OCI-M2 (cell line): ENCODE data around the gene ADD1.

Experiments used
- DNase-seq: peaks from one replicate; lab custom pipeline; 2025; ENCODE audit not compliant: unreplicated experiment; lab: John Stamatoyannopoulos, UW

The ADD1 gene

DNA sequence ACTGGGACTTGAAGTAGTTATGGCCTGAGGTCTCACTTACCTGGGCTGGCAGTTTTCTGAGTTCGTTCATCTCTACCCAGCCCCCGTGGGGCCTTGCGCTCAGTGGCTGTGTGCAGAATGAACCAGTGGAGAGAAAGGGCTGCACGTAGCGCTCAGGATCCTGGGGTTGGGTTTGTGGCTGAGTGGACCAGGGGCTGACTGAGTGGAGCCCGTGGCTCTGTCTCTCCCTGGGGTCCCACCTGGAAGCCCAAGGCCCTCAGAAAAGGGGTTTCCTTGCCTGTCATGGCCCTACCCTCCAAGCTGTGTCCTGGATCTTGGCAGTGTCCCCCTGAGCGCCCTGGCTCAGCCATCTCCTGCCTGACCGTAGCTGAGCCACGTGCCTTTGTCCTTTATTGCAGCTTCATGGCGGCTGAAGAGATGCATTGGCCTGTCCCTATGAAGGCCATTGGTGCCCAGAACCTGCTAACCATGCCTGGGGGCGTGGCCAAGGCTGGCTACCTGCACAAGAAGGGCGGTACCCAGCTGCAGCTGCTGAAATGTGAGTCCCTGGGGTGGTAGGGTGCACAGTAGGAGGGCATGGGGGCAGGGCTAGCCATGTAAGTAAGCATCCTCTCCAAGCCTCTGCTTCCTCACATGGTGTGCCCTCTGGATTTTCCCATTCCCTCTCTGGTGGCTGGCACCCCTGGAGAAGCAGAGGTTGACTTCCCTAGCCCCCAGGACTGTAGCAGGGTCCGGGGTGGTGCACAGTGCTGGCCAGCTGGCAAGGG is 23.2 kb upstream of the ADD1 start:
- DNase-seq: no peak

DNA sequence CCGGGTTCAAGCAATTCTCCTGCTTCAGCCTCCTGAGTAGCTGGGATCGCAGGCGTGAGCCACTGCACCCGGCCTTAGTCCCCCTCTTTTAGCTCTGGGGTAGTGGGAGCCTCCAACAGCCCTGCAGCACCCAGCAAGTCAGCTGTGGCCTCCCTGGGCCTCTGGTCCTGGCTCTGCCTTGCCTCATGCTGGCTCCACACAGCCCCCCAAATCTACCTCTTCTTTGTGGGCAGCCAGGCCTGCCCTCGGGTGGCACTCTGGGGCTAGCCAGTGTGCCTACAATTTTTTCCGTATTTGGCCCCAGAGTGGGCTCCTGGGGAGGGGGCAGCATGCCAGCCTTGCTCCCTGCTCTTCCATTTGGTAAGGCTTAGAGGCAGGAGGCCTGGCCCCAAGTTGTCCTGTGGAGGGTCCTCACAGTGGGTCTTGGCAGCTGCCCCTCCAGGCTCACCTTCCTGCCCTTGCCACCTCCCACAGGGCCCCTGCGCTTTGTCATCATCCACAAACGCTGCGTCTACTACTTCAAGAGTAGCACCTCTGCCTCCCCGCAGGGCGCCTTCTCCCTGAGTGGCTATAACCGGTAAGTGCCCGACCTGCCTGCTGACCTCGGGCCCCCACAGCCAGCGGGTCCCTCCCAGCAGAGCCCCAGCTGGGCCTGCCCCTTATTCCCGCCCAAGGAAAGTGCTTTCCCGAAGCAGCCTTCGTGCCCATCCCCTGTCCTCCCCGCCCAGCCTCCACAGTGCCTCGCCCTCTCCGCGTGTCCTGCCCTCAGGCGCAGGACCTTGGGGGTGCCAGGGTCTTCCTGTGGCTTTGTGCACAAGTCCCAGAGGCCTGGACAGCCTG is 21.0 kb upstream of the ADD1 start:
- DNase-seq: no peak

DNA sequence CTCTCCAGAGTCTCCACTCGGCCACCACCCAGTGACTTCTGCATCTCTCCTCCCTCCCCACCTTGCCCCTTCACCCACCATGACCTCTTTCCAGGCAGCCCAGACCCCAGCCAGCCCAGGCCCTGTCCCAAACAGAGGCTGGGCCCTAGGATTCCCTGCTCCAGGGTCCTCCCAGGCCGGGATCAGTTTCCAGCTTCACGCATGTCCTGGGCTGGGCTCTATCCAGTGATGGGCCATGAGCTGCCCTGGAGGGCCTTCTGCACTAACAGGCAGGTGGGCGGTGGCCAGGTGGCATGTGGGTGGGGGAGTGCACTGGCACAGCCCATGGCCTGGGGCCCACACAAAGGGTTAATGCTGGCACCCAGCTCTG is 20.4 kb upstream of the ADD1 start:
- DNase-seq: no peak

DNA sequence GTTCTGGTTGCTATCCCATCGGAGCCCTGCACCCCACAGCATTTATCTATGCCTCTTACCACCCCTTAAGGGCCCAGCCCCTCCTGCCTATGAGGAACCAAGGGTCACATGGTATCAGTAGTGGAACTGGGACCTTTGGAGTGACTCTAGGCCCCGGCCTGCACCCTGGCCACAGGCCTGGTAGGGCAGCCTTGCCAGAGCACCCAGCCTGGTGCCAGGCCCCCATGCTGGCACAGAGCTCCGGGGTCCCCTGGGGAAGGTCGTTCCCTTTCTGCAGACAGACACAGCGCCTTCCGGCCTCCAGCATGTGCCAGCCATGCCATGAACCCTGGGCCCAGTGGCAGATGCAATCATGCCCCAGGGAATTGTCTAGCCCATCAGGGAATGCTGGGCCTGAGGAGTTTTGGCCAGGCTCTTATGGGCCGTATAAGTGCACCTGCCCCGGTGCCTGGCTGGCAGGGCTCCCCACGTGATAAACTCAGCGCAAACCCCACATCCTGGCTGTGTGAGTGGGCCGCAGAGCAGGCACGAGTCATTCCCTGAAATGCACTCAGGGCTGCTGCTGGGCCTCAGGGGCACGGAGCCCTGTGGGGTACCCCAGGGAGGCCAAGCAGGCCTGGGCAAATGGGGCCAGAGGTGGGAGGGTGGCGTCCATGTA is 19.8 kb upstream of the ADD1 start:
- no peak for DNase-seq

DNA sequence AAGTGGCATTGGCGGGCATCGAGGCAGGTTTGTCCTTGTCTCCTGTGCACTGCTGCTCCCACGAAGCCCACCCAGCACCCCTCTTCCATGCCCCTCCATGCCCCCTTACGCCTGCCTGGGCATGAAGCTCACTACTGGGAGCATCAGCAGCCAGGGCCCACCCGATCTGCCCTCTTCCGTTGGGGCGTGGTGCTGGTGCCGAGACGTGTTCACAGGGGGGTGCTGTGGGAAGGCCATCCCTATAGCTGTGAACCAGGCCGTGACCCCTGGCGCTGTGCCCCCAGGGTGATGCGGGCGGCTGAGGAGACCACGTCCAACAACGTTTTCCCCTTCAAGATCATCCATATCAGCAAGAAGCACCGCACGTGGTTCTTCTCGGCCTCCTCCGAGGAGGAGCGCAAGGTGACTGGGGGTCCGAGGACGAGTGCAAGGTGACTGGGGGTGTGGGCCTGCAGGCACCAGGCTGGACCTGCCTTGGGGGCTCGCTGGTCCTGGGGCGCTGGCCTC is 19.3 kb upstream of the ADD1 start:
- DNase-seq: no peak

DNA sequence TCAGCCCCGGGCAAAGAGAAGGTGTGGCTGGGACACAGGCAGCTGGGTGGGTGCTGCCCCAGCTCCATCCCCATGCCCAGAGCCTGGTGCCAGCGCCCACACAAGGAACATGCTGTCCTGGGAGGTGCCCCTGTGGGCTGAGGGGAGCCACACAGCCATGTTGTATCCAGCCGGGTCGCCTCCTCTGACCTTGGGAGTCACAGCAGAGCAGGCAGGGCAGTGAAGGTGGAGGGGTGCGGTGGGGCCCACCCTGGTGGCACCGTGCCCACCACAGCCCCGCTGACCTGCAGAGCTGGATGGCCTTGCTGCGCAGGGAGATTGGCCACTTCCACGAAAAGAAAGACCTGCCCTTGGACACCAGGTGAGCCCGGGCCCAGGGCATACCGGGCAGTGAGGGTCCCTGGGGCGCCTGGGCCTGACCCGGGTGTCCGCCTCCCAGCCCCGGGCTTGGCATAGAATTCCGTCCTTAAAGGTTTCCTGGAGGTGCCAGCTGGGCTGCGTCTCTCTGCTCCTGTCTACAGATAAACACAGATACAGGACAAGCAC is 18.7 kb upstream of the ADD1 start:
- no peak for DNase-seq

DNA sequence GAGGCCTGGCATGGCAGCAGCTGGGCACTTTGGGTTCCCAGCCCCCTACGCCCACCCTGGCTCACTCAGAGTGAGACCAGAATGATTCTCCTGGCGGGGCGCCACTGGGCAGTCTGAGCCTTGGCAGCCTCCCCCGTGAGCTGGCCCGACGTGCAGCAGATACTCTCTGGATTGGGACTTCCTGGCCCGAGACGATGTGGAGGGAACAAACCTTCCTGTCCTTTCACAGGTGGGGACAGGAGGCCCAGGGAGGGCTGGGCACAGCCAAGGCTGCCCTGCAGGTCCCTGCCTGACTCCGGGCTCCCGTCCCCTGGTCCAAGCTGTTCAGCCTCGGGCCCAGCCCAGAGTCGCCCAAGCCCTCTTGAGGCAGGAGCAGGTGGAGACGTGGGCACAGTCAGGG is 17.9 kb upstream of the ADD1 start:
- DNase-seq: no peak

DNA sequence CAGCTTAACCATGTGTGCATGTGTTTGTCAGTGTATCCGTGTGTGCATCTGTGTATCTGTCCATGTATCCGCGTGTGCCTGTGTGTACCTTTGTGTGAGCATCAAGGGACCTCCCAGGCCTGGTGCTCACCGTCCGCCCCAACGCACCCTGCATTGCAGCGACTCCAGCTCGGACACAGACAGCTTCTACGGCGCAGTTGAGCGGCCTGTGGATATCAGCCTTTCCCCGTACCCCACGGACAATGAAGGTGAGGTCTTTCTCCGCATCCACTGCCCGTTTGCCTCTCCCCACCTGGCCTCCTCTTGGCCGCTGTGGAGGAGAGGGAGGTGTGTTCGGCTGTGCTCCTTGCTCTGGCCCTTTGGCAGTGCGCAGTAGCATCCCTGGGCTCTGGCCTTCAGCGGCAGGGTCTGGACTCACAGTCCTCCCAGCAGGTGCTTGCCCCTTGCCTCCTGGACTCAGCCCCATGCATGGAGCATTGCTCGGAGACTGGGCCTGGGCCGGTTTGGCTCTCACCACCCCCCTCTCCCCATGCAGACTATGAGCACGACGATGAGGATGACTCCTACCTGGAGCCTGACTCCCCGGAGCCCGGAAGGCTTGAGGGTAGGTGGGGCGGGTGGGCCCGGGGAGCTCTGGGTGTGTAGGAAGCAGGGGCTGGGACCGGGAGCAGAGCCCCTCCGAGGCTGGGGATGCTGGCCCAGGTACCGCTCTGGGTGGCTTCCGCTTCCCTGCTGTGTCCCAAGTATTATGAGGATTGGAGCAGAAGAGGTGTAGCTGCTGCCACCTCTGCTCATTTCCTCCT is 16.4 kb upstream of the ADD1 start:
- no peak for DNase-seq

DNA sequence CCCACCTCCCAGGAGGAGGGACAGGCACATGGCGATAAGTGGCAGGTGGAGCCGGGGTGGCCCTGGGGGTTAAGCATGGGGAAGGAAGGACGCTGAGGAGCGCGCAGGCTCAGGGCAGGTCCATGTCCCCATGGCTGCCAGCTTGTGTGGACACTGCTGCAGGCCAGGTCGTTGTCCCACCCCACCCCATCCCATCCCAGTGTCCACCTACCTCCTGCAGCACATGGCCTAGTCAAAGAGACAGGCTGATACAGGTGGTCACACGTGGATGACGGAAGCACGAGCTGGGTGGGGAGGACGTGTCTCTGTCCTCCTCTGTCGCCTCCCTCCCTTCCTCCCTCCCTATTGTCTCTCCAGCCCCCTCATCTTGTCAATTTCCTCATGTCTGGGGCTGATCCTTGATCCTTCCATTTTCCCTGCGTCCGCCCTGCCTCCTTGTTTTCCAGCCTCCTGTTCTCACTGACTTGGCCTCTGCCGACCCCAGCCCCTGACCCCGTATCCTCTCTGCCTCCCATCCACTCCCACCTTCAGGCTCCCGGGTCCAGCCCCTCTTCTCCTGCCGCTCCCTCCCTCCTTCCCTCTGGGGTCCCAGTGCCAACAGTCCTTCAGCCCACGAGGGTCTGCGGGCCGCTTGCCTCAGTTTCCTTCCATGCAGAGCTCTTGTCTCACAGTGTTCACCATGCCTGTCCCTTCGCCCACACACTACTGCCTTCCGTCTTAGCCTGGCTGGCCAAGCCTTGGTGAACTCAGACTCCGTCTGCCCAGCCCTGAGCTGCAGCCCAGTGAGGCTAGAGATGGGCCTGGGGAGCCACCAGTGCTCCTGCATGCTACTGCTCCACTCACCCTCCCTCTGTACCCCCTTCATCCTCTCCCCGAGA is 15.5 kb upstream of the ADD1 start:
- DNase-seq: no peak

DNA sequence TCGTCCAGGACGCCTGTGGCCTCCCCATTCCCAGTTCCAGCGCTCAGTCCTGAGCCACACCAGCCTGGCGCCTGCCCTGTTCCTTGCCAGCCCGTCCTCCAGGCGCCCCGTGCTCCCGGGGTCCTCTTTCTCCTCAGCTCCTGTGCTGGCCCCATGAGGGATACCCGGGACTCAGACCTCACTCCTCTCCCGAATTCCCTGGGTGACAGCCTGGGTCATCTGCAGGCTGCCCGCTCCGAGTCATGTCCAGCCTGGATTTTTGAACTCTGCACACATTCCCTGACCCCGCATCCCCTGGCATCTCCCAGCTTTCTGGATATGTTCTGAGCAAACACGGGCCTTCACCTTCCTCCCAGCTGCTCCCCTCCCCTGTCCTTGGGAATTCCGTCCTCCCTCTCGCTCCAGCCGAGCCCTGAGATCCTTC is 14.9 kb upstream of the ADD1 start:
- DNase-seq: no peak

DNA sequence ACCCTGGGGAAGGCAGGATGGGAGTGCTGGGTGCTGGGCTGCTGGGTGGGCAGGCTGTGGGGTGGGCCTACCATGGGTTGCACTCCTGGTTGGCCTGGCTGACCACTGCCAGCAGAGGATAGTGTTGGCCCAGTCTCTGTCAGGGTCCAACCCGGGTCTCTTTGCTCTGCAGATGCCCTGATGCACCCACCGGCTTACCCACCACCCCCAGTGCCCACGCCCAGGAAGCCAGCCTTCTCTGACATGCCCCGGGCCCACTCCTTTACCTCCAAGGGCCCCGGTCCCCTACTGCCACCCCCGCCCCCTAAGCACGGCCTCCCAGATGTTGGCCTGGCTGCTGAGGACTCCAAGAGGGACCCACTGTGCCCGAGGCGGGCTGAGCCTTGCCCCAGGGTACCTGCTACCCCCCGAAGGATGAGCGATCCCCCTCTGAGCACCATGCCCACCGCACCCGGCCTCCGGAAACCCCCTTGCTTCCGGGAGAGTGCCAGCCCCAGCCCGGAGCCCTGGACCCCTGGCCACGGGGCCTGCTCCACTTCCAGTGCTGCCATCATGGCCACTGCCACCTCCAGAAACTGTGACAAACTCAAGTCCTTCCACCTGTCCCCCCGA is 14.2 kb upstream of the ADD1 start:
- no peak for DNase-seq

DNA sequence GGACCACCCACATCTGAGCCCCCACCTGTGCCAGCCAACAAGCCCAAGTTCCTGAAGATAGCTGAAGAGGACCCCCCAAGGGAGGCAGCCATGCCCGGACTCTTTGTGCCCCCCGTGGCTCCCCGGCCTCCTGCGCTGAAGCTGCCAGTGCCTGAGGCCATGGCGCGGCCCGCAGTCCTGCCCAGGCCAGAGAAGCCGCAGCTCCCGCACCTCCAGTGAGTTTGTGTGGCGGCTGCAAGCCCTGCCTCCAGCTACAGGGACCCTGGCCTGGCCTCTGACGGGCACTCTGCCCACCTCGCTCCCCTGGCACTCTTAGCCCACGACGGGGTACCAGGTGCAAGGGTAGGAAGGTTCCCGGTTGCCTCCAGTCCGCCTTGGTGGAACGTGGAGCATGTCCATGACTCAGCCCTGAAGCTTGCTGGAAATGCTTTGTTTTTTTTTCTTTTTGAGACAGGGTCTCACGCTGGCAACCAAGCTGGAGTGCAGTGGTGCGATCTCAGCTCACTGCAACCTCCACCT is 13.7 kb upstream of the ADD1 start:
- DNase-seq: no peak

DNA sequence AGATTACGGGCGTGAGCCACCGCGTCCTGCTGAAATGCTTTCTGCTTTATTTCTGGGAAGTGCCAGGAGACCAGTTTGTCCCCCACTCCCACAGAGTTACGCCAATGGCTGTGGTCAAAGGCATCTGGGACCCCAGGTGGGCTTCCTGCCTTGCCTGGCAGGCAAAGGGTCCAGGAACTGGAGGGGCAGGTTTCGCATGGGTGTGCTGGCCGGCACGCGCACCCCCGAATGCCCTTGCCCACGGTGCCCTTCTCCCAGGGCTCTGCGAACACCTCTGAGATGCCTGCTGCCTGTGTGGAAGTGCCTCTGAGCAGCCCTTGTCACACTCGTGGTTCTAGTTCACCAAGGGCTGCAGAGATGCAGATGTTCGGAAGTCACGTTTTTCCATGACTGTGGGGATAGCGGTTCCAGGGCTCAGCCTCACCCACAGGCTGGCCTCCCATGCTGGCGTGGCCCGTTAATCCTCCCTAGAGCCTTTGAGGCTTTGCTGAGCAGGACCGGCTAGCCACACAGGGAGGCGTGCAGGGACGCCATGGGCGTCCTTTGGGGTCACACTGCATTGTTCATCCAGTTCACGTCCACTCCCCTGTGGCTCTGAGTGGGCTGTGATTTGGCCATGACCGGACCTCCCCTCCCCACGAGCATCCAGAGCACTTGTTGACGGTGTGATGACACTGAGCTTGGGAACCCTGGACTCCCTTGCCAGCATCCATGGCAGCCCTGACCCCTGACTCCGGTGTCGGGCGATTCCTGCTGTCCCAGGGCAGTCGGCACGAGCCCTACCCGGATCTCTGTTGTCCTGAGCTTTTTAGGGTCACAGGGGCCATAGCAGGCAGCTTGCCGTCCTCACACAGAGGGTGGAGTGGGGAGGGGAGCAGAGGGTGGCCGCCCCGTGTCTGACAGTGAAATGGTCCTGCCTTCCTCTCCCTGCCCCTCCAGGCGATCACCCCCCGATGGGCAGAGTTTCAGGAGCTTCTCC is 12.7 kb upstream of the ADD1 start:
- no peak for DNase-seq

DNA sequence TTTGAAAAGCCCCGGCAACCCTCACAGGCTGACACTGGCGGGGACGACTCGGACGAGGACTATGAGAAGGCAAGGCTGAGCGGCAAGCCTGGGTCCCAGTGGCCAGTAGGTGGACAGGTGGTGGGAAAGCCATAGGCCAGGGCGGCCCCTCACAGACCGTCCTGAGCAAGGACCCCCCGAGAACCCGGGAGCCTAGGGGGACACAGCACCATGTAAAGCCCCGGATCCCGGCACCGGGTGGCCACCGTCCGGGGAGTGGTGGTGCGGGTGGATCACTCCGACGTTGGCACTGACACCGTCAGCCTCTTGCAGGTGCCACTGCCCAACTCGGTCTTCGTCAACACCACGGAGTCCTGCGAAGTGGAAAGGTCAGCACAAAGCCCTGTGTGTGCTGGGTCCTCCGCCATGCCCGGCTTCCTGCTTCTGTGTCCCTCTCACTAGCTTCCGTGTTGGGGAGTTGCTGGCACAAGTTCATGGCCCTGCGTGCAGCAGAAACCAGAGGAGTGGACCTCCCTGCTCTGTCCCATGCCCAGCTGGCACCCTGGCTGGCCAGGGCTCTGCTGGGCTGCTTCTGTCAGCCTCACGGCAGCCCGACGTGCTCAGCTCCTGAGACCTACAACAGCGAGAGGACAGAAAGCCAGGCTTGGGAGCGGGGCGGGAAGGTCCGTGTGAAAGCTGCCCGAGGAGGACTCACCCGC is 11.9 kb upstream of the ADD1 start:
- no peak for DNase-seq

DNA sequence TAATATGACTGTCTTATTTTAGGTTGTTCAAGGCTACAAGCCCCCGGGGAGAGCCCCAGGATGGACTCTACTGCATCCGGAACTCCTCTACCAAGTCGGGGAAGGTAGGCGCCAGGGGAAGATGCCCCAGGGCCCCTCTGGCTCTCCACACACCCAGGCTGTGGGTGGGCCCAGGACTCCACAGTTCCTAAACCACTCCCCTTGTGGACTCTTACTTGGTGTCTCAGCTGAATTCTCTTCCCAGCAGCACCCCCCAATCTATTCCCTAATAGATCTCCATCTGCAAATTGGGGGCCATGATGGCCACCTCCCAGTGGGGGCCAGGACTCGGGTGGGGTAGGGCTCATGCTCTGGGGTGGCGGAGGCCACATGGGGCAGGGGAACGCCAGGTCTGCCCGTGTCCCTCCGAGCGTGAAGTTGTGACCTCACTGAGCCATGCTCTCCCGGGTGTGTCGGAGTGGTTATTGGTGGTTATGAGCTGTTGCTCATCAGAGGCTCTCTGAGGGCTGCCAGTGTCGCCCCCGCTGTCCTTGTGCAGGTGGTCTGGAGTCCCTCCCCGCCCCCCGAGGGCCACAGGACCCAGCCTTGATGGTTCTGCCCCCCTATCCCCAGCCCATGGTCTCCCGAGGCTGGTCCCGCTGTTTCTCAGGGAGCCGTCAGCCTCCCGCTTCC is 11.2 kb upstream of the ADD1 start:
- DNase-seq: no peak

DNA sequence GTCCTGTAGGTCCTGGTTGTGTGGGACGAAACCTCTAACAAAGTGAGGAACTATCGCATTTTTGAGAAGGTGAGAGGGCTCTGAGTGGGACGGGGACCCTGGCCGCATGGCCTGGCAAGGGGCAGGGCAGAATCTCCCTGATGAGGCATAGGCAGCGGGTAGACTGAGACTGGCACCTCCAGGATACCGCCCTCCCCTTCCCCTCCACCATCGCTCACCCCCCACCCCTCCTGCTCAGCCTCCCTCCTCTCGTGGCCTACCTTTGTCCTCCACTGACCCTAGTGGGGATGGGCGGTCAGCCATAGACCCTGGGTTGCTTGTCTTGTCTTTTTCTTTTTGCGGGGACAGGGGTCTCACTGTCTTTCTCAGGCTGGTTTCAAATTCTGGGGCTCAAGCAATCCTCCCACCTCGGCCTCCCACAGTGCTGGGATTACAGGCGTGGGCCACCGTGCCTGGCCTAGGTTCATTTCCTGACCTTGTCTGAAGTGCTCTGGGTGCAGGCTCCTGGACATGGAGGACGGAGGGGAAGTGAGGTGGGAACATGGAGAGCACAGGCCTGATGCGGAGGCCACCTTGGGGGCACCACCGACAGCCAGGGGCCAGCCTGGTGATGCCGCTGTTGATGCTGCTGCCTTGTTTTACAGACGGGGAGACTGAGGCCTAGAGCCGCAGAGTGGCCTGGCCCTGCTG is 10.5 kb upstream of the ADD1 start:
- no peak for DNase-seq
